Upper lobe of left lung (tissue), 4 donors: ENCODE data around the gene PDAP1.

Experiments used
- CTCF ChIP-seq, 6 experiments: fragments of 450-650 bp in 4 of 6; fragments of 200-600 bp in 2 of 6; sonication (generic) in 2 of 6; IDR thresholded peaks; one replicate each; pipeline ENCODE4 v1.5.1; 2016 to 2019; ENCODE audit warnings: antibody characterized with exemption in 6 of 6
- EP300 ChIP-seq, 4 donors: sonication (generic); formaldehyde crosslinking; IDR thresholded peaks; one replicate each; pipeline ENCODE4 v1.5.1; 2017; ENCODE audit warnings: antibody characterized with exemption in 4 of 4, control low read depth in 2 of 4
- POLR2A ChIP-seq, 4 donors: fragments of 450-650 bp; IDR thresholded peaks; one replicate each; pipeline ENCODE4 v1.5.1; 2016 to 2017; ENCODE audit warnings: antibody characterized with exemption in 4 of 4, mild to moderate bottlenecking in 2 of 4
- POLR2AphosphoS5 ChIP-seq, 2 donors: sonication (generic); formaldehyde crosslinking; IDR thresholded peaks; one replicate each; pipeline ENCODE4 v1.5.1; 2017; ENCODE audit warnings: antibody characterized with exemption in 2 of 2

DNA sequence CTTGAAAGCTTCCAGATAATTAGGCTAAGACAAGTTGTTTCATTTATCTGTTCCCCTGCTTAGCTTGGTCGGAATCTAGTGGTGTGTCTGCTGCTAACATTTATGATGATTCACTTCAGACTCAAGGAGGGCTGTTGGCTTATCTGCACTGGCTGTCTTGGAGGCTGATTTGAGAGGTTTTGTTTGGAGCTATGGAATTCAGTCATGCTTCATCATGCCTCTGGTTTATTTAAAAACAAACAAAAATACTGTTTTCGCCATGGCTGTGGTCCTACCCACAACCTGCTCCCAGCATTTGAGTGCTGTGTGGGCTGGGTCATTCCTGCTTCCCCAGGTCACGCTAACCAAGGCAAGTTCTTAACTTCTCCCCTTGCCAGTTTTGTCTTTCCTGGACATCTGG is 45.6 kb downstream of the PDAP1 start:
- no peak for TF ChIP-seq POLR2A (IDR thresholded peaks at IDR 0.05)
- TF ChIP-seq POLR2AphosphoS5 (IDR thresholded peaks at IDR 0.05): no peak
- no peak for TF ChIP-seq CTCF (IDR thresholded peaks at IDR 0.05)
- TF ChIP-seq EP300 (IDR thresholded peaks at IDR 0.05): no peak
